ENCODE measurements around the gene ARL8A. TPM values are rescaled to one million over a fixed set of nuclear protein-coding genes. Genes with fewer than 3 reads are reported as not detected.
A peak's percentile ranks its signal among the peaks of the same experiment; 100 is the strongest.
"Not testable (repeated sequence)": the region's sequence is repeated elsewhere in the genome, so short reads cannot be mapped to it uniquely, and the experiment has no call there.

Gene ARL8A
- 33.2 and 33.5 TPM in 2 replicates for total RNA-seq (2014; rRNA removed; shearing (Covaris generic))
- 42.3 and 48.3 TPM in 2 replicates for polyA plus RNA-seq (2015; cell fraction: cytosol; rRNA removed)
- polyA plus RNA-seq (2015; cell fraction: nucleus; rRNA removed), result 17.1 and 42.8 TPM in 2 replicates

DNA sequence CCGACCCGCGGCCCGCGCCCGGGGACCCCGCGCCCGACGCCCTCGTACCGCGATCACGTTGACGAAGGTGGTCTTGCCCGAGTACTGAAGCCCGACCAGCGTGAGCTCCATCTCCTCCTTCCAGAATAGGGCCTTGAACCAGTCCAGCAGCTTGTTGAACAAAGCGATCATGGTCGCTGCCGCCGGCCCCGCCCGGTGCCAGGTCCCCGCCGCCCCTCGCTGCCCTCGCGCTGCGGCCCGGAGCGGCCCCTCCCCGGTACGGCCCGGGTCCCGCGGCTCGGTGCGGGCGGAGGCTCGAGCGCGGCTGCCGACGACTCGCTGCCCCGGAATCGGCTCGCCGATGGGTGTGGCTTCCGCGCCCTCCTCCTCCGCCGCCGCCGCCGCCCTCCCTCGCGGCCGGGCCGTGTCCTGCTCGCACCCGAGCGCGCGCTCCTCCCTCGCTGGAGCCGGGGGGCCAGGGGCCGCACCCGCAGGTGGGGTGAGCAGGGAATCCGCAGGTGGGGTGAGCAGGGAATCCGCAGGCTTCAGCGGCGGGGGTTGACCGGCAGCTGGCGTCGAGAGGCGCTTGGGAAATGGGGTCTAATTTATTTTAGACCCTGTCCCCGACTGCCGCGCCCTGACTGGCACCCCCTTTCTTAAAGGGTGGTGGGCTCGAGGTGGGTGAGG, at the start of gene ARL8A:
Gene ARL8A (minus strand): TSS at position 336 of the 666 bp plus-strand sequence. CDS start 165 bp downstream, at position 171.
- DNase-seq (ENCODE audit: low read depth, low spot score), result peak; percentile 49
- in situ Hi-C loops (cut with HindIII; ENCODE audit: low pct_unique_long_range_greater_than_20kb, low sequenced_read_pairs), result no loop called here

DNA sequence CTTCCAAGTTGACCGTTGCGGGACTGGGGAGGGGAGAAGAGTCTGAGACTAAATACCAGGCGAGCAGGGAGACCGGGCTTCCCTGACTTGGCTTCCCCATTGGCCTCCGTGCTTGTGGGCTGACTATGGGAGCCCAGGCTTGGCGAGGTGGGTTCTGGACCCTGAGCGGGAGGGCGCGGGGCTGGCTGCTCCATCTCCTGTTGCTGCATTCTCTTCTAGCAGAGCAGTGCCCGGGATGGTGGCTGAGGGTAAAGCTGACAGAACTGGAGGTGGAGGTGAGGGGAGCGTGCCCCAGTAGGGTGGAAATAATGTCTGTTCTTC, 49.8 kb upstream of the ARL8A start:
- in situ Hi-C loops (cut with HindIII; ENCODE audit: low pct_unique_long_range_greater_than_20kb, low sequenced_read_pairs), result no loop called here

DNA sequence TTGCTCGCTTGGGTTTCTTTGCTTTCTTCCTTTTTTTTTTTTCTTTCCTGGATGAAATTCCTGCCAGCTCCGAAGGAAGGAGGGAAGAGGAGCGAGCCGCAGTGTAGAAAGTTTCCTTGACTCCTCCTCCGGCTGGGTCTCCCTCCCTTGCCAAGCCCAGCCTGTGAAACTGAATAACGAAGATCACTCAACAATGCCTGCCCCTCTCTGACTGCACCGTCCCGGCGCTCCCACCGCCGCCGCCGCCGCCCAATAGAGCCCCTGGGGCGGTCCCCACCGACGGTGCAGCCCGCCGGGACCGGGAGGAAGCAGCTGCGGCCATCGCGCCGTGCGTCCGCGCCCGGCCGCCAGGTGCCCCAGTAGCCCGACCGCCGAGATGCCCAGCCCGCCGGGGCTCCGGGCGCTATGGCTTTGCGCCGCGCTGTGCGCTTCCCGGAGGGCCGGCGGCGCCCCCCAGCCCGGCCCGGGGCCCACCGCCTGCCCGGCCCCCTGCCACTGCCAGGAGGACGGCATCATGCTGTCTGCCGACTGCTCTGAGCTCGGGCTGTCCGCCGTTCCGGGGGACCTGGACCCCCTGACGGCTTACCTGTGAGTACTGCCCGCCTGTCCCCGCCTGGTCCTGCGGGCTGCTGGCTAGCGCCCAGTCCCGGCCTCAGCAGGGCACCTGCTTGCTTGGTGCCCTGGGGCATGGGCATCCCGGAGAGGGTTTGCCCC, 49.2 kb upstream of the ARL8A start, which contains the start of gene LGR6:
Gene LGR6 (plus strand): TSS at position 186 of the 714 bp plus-strand sequence. CDS start 191 bp downstream, at position 377.
- in situ Hi-C loops (cut with HindIII; ENCODE audit: low pct_unique_long_range_greater_than_20kb, low sequenced_read_pairs), result no loop called here
- no peak for DNase-seq (ENCODE audit: low read depth, low spot score)

More for the DNA sequence above, 49.8 kb upstream of the ARL8A start:
- no peak for DNase-seq (ENCODE audit: low read depth, low spot score)

- DNase-seq (ENCODE audit: low read depth, low spot score), result peak; percentile 58
- in situ Hi-C loops (cut with HindIII; ENCODE audit: low pct_unique_long_range_greater_than_20kb, low sequenced_read_pairs), result no loop called here
Observed at GRCh38 chr1:202192770-202193613, 48.5 kb upstream of the ARL8A start.

DNA sequence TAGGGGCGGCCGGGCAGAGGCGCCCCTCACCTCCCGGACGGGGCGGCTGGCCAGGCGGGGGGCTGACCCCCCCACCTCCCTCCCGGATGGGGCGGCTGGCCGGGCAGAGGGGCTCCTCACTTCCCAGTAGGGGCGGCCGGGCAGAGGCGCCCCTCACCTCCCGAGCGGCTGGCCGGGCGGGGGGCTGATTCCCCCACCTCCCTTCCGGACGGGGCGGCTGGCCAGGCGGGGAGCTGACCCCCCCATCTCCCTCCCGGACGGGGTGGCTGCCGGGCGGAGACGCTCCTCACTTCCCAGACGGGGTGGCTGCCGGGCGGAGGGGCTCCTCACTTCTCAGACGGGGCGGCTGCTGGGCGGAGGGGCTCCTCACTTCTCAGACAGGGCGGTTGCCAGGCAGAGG, 46.9 kb upstream of the ARL8A start:
- DNase-seq (ENCODE audit: low read depth, low spot score); in situ Hi-C loops (cut with HindIII; ENCODE audit: low pct_unique_long_range_greater_than_20kb, low sequenced_read_pairs): not testable (repeated sequence)

DNA sequence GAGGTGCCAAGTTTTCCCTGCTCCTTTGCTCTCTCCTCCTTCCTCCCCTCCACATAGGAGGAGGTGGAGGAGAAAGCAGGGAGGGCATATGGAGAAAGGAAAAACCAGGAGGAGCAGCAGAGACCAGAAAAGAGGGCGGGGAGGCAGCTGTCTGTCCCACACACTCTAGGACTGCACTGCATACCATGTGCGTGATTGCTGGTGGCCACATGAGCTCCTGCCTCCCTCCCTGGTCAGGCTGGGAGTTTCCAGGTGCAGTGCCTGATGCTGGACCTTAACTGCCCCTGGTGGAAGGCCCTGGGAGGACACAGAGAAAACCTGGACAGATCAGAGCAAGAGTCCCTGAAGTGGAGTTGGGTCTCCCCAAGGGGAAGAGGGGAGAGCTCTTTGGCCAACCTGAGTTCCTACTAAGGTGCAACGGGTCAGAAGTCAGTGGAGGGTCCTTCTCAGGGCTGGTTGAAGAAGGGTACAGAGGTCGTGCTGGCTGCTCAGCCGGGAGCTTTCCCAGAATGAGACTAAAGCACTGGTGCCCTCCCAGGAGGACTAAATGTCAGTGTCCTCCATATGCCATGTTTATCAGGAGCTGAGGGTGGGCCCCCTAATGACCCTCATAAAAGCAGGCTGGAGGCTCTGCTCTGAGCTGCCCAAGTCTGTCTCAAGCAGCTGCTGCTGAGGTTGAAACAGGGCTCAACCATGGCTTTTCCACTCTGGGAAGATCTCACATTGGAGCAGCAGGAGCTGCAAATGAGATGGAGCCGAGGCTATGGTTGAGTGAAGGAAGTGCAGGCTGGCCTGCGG, 45.6 kb upstream of the ARL8A start:
- peak; percentile 33 for DNase-seq (ENCODE audit: low read depth, low spot score)
- in situ Hi-C loops (cut with HindIII; ENCODE audit: low pct_unique_long_range_greater_than_20kb, low sequenced_read_pairs), result no loop called here

GRCh38 chr1:202189001-202189790, 44.7 kb upstream of the ARL8A start:
- in situ Hi-C loops (cut with HindIII; ENCODE audit: low pct_unique_long_range_greater_than_20kb, low sequenced_read_pairs), result no loop called here
- peak; percentile 74 for DNase-seq (ENCODE audit: low read depth, low spot score)

DNA sequence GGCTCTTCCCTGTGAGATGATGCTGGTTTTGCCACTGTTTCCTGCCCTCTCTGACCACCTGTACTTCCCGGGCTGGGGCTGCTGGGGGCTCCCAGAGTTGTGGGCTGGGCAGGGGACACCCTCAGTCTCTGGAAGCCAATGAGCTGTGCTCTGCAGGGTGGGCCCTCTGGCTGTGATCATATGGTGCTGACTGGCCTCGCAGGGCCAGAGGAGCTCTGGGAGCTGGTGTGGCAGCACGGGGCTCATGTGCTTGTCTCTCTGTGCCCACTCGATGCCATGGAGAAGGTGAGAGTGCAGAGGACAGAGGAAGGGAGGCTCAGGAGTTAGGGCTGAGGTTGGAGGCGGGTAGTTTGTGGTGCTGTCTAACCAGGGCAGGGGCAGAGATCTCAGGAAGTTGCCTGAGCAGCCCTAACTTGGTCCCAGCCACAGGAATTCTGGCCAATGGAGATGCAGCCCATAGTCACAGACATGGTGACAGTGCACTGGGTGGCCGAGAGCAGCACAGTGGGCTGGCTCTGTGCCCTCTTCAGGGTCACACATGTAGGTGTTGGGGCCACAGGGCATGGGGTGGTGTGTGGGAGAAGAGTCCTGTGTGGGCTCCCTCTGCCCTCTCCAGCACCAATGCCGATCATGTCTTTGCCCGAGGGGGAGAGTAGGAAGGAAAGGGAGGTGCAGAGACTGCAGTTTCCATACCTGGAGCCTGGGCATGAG, 43.3 kb upstream of the ARL8A start:
- DNase-seq (ENCODE audit: low read depth, low spot score), result no peak
- in situ Hi-C loops (cut with HindIII; ENCODE audit: low pct_unique_long_range_greater_than_20kb, low sequenced_read_pairs), result no loop called here

GRCh38 chr1:202187041-202187671, 42.6 kb upstream of the ARL8A start:
- in situ Hi-C loops (cut with HindIII; ENCODE audit: low pct_unique_long_range_greater_than_20kb, low sequenced_read_pairs), result no loop called here
- DNase-seq (ENCODE audit: low read depth, low spot score), result no peak

- no peak for DNase-seq (ENCODE audit: low read depth, low spot score)
- in situ Hi-C loops (cut with HindIII; ENCODE audit: low pct_unique_long_range_greater_than_20kb, low sequenced_read_pairs), result no loop called here
Observed at GRCh38 chr1:202186327-202186726, 41.8 kb upstream of the ARL8A start.

DNA sequence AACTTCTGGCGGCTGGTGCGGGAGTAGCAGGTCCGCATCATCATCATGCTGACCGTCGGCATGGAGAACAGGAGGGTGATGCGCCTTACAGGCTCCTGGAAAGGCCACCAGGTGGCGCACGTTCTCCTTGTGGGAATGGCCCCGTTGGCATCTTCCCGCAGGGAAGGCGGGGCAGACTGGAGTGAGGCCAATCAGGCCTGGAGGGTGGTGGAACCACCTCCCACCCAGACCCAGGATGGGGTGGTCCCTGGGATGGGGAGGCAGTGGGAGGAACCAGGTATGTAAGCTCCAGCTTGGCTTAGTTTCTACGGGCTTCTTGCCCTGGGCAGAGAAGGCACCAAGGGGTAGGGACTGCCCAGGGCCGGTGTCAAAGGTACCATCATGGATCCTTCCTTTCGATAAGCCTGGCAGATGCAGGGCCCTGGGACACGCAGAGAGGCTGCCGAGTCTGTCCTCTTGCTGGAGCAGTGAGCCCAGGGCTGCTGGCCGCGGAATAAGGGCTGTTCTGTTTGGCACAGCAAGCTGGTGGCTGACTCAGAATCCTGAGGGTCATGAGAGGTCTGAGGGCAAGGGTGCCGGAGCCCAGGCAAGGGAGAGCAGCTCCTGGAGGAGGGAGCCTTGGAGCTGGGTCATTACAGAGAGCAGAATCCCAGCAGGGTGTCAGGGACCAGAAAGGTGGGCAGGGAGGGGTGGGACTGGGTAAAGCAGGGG, 40.4 kb upstream of the ARL8A start:
- in situ Hi-C loops (cut with HindIII; ENCODE audit: low pct_unique_long_range_greater_than_20kb, low sequenced_read_pairs), result no loop called here
- peak; percentile 94 for DNase-seq (ENCODE audit: low read depth, low spot score)

GRCh38 chr1:202182040-202182877, 37.7 kb upstream of the ARL8A start:
- no peak for DNase-seq (ENCODE audit: low read depth, low spot score)
- in situ Hi-C loops (cut with HindIII; ENCODE audit: low pct_unique_long_range_greater_than_20kb, low sequenced_read_pairs), result no loop called here

- no peak for DNase-seq (ENCODE audit: low read depth, low spot score)
- in situ Hi-C loops (cut with HindIII; ENCODE audit: low pct_unique_long_range_greater_than_20kb, low sequenced_read_pairs), result no loop called here
Observed at GRCh38 chr1:202181586-202181985, 37.0 kb upstream of the ARL8A start.

- in situ Hi-C loops (cut with HindIII; ENCODE audit: low pct_unique_long_range_greater_than_20kb, low sequenced_read_pairs), result not testable (repeated sequence)
Observed at GRCh38 chr1:202180751-202181139, 36.2 kb upstream of the ARL8A start.

More at GRCh38 chr1:202180751-202181139, 36.2 kb upstream of the ARL8A start:
- DNase-seq (ENCODE audit: low read depth, low spot score), result not testable (repeated sequence)

Data from SK-MEL-5 (cell line).